ENCODE measurements around the gene GK.

- TF ChIP-seq POLR2A (IDR thresholded peaks at IDR 0.05; ENCODE audit: low read depth, low read length) (no peak), TAF1 (IDR thresholded peaks at IDR 0.05; ENCODE audit: low read depth, low read length) (no peak), SPI1 (IDR thresholded peaks at IDR 0.05; ENCODE audit: low read depth, low read length) (no peak), POLR2AphosphoS5 (IDR thresholded peaks at IDR 0.05; ENCODE audit: low read depth, low read length) (no peak), PAX5 (IDR thresholded peaks at IDR 0.05; ENCODE audit: insufficient read depth, low read length, severe bottlenecking) (no peak)
These were observed 33.1 kb upstream of the GK start for GRCh38 chrX:30620125-30620524.

Data from GM12891 (cell line).